Keratinocyte (primary cell): ENCODE data around the gene WASF3.

ENCODE experiments used
- EZH2 ChIP-seq: IDR thresholded peaks from one replicate; pipeline ENCODE4 v1.6.1; 2012; ENCODE audit warnings: inconsistent platforms, mild to moderate bottlenecking, low read length, moderate library complexity
- TF ChIP-seq, protein P1 (sequence below), 3 experiments: IDR thresholded peaks in 1 of 3; conservative IDR thresholded peaks in 1 of 3; optimal IDR thresholded peaks in 1 of 3; 2 replicates in 2 of 3; 3 replicates in 1 of 3; pipeline versions ENCODE3 to v1.5.1; 2011; ENCODE audit warnings: low read length in 3 of 3, mild to moderate bottlenecking in 3 of 3, moderate library complexity in 2 of 3, control low read depth in 1 of 3, inconsistent platforms in 1 of 3; ENCODE audit not compliant: insufficient read depth in 2 of 3; ENCODE audit errors: extremely low read depth in 1 of 3

DNA sequence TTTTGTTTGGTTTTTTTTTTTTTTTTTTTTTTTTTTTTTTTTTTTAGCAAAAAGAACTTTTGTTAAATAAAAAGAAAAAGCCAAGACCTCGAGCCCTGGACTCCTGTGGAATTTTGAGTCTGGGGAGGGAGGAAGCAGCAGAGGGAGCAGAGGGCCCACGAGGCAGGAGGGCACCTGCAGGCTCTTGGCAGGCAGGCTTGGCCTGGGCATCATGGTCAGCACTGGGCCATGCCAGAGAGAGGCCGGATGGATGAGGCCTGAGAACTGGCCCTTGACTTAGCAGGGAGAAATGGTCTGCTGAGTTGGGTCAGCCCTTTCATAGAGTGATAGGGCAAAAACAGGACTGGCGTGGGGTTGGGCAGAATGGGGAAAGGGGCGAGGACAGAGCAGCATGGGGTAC lies 102.7 kb downstream of the WASF3 start:
- TF ChIP-seq, protein P1, sequence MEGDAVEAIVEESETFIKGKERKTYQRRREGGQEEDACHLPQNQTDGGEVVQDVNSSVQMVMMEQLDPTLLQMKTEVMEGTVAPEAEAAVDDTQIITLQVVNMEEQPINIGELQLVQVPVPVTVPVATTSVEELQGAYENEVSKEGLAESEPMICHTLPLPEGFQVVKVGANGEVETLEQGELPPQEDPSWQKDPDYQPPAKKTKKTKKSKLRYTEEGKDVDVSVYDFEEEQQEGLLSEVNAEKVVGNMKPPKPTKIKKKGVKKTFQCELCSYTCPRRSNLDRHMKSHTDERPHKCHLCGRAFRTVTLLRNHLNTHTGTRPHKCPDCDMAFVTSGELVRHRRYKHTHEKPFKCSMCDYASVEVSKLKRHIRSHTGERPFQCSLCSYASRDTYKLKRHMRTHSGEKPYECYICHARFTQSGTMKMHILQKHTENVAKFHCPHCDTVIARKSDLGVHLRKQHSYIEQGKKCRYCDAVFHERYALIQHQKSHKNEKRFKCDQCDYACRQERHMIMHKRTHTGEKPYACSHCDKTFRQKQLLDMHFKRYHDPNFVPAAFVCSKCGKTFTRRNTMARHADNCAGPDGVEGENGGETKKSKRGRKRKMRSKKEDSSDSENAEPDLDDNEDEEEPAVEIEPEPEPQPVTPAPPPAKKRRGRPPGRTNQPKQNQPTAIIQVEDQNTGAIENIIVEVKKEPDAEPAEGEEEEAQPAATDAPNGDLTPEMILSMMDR (optimal IDR thresholded peaks at IDR 0.05 in 1 of 3, IDR thresholded peaks at IDR 0.05 in 1 of 3, conservative IDR thresholded peaks at IDR 0.05 in 1 of 3; ENCODE audit: extremely low read depth in 1 of 3, insufficient read depth in 2 of 3, low read length in 3 of 3) = no peak
- no peak for TF ChIP-seq EZH2
